ENCODE data around the gene OR10A3.

DNA sequence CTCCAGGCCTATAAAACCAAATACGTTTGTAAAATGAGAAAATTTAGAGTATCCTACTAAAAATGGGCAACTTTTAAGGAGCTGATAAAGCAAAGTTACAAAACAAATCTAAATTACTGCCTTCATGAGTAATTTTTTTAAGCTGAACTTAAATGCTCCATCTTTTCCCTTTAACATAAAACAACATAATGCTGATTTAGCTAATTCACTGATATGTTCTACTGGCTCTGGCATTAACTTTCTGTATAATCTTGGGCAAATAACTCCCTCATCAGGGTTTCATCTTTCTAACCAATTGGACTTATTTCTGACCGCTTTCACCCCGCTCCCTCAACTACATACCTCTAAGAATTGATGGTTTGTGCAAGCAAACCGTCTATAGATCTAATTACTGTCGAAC lies 362 bp downstream of the OR10A3 start:
- no peak for TF ChIP-seq EGR1 (IDR thresholded peaks at IDR 0.05; ENCODE audit: borderline replicate concordance, low read depth, low read length)
- TF ChIP-seq CHD2 (IDR thresholded peaks at IDR 0.05; ENCODE audit: low read length) = no peak
- TF ChIP-seq POLR2A (IDR thresholded peaks at IDR 0.05; ENCODE audit: control extremely low read depth in 1 of 2, low read depth in 2 of 2, low read length in 2 of 2) = no peak
- TF ChIP-seq CTCF (IDR thresholded peaks at IDR 0.05; ENCODE audit: control extremely low read depth in 1 of 3, insufficient read depth in 1 of 3, low read depth in 1 of 3, low read length in 3 of 3) = no peak
- TF ChIP-seq RFX5 (IDR thresholded peaks at IDR 0.05; ENCODE audit: borderline replicate concordance, low read depth, low read length) = no peak
- TF ChIP-seq ASH2L (IDR thresholded peaks at IDR 0.05; ENCODE audit: low read length) = no peak
- TF ChIP-seq CTBP2 (IDR thresholded peaks at IDR 0.05; ENCODE audit: borderline replicate concordance, insufficient read depth, insufficient read length, low read length) = no peak
- TF ChIP-seq, protein P1, sequence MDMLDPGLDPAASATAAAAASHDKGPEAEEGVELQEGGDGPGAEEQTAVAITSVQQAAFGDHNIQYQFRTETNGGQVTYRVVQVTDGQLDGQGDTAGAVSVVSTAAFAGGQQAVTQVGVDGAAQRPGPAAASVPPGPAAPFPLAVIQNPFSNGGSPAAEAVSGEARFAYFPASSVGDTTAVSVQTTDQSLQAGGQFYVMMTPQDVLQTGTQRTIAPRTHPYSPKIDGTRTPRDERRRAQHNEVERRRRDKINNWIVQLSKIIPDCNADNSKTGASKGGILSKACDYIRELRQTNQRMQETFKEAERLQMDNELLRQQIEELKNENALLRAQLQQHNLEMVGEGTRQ (IDR thresholded peaks at IDR 0.05; ENCODE audit: low read length) = no peak
- TF ChIP-seq CBX5 (IDR thresholded peaks at IDR 0.05; ENCODE audit: low read depth, low read length) = no peak
- TF ChIP-seq SP4 (IDR thresholded peaks at IDR 0.05; ENCODE audit: low read length) = no peak
- no peak for TF ChIP-seq POLR2AphosphoS5 (IDR thresholded peaks at IDR 0.05; ENCODE audit: low read depth, low read length)
- TF ChIP-seq YY1 (IDR thresholded peaks at IDR 0.05; ENCODE audit: low read depth, low read length) = no peak
- no peak for TF ChIP-seq RBBP5 (IDR thresholded peaks at IDR 0.05; ENCODE audit: borderline replicate concordance, low read depth, low read length)
- no peak for TF ChIP-seq SP1 (IDR thresholded peaks at IDR 0.05; ENCODE audit: low read depth, low read length)

Data from H1 (cell line).